Measurements from ENCODE around the gene SHMT2. TPM values are rescaled to one million over a fixed set of nuclear protein-coding genes. Genes with fewer than 3 reads are reported as not detected.

Gene SHMT2
- total and polyA plus RNA-seq, 2 of the 13 experiments (the other 11 are each of a cell fraction or from before 2014, with no cell fraction given): 181 to 393 TPM

DNA sequence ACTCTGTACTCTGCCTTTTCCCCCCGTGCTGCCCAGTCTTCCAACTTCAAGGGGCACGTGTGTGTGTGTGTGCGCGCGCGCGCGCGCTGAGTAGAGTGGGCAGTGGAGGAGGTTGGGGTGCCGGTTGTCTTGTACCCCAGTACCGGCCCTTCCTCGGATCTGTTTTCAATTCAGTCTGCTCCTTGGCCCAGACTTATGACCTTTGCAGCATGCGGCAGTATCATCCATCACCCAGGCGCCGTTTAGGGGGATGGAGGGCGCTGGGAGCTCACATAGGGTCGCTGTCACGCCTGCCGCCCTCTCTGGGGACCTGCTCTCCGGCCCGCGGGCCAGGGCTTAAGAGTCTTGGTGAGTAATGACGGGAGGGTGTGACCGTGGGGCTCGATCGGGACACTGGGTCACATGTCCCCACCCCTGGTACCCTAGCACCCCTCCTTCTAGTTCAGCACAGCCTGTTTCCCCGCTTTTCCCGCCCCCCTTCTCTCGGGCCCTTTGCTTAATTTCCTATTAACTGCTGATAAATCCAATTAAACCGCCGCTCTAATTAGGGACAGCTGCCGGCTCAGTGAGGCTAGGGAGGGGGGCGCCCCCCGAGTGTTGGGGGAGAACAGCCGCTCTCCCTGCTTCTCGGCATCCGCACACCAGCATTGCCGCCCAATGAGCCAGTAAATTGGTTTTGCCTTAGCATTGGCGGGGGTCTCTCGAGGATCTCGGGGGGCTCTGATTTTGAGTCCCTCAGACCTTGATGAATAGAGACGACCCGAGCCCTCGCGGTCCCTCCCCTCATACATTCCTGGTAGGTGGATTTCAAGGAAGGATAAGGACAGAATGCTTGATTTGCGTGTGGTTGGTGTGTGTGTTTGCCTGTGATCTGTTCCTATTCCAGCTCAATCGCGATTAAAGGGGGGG lies 12.1 kb downstream of the SHMT2 start (continued):
- TF ChIP-seq ATRX (CRISPR knock-in tag; IDR thresholded peaks at IDR 0.05; ENCODE audit: borderline replicate concordance): no peak

DNA sequence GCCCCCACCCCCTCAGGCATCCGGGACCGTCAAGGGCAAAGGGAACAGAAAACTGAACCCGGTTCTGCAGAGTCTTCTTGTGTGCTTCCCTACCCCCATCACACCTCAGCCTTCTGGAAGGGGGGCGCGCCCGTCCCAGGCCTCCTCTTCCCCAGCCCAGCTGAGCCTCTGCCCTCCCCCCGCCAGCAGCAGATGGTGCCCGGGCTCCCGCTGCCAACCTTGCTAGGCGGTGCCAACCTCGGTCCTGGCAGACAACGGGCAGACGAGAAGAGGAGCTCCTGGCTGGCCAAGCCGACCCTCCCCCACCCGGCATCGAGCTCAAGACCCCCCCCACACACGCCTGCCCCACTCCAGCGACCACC lies 12.8 kb downstream of the SHMT2 start:
- POLR2A ChIA-PET: interaction anchor here (0.9 to 8.9 kb wide), 7 partner anchors 12 to 213 kb away, joined by 3 to 116 read pairs (median 3); partner anchors contain the start of genes INHBE and SHMT2
- intact Hi-C loops (cut with micrococcal nuclease; ENCODE audit: unreplicated experiment): no loop called here
- Histone ChIP-seq H3K36me3 (replicated peaks in 1 of 2; ENCODE audit: control insufficient read depth in 1 of 2, insufficient read depth in 2 of 2, low read length in 2 of 2) (no peaks in the 10 kb centered on the region), H3K79me2 (ENCODE audit: insufficient read depth, low read length) (no peaks in the 10 kb centered on the region), H3K4me1 (ENCODE audit: insufficient read depth, low read length) (peaks cover 67% of the 10 kb centered on the region), H3K27ac (ENCODE audit: extremely low read length, insufficient read depth, low read length) (no peak overlapping the region), H3K27me3 (ENCODE audit: control insufficient read depth in 1 of 2, insufficient read depth in 2 of 2, low read length in 2 of 2) (peaks cover 19 to 55% of the 10 kb centered on the region in 2 experiments), H4K20me1 (ENCODE audit: insufficient read depth, low read length) (no peaks in the 10 kb centered on the region; the same call in 1 of the 2 replicates), H2AFZ (ENCODE audit: low read length) (no peak overlapping the region), H3K4me3 (replicated peaks in 1 of 3; ENCODE audit: insufficient read depth in 1 of 3, low read depth in 2 of 3, low read length in 3 of 3) (peak overlapping the region in 1 of 3 experiments; percentile 72; a peak in 1 of 6 replicates), H3K9me3 (ENCODE audit: low read length) (no peaks in the 10 kb centered on the region), H3K4me2 (ENCODE audit: low read depth, low read length) (no peak overlapping the region), H3K9ac (ENCODE audit: insufficient read depth, low read depth, low read length) (no peak overlapping the region)
- FAIRE-seq (no peak), DNase-seq (ENCODE audit: low spot score) (no peak), ATAC-seq (no peak)
- 42% methylated on average over 8 of the region's 18 CpGs for WGBS (ENCODE audit: low lambda C conversion rate)
- in situ Hi-C loops (cut with HindIII; ENCODE audit: extremely low pct_ligation_motif_present, low pct_unique_long_range_greater_than_20kb): no loop called here
- CTCF ChIA-PET (ENCODE audit: low intra/inter-chr PET ratio, low total read pairs): interaction anchor here (1.5 to 11.7 kb wide), 2 partner anchors 29 to 60 kb away, joined by 3 to 308 read pairs; partner anchors contain the start of gene NXPH4
- no TSS peak for BruUV-seq (replicated peaks)
- TF ChIP-seq TEAD2 (CRISPR knock-in tag; IDR thresholded peaks at IDR 0.05): no peak
- no peak for TF ChIP-seq HOXA7 (CRISPR knock-in tag; IDR thresholded peaks at IDR 0.05)
- no peak for TF ChIP-seq MED8 (CRISPR knock-in tag; IDR thresholded peaks at IDR 0.05; ENCODE audit: insufficient replicate concordance)
- TF ChIP-seq, protein P1, sequence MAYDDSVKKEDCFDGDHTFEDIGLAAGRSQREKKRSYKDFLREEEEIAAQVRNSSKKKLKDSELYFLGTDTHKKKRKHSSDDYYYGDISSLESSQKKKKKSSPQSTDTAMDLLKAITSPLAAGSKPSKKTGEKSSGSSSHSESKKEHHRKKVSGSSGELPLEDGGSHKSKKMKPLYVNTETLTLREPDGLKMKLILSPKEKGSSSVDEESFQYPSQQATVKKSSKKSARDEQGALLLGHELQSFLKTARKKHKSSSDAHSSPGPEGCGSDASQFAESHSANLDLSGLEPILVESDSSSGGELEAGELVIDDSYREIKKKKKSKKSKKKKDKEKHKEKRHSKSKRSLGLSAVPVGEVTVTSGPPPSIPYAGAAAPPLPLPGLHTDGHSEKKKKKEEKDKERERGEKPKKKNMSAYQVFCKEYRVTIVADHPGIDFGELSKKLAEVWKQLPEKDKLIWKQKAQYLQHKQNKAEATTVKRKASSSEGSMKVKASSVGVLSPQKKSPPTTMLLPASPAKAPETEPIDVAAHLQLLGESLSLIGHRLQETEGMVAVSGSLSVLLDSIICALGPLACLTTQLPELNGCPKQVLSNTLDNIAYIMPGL (CRISPR knock-in tag; IDR thresholded peaks at IDR 0.05; ENCODE audit: borderline replicate concordance in 1 of 2, low read depth in 1 of 2): no peak
- TF ChIP-seq, protein P2, sequence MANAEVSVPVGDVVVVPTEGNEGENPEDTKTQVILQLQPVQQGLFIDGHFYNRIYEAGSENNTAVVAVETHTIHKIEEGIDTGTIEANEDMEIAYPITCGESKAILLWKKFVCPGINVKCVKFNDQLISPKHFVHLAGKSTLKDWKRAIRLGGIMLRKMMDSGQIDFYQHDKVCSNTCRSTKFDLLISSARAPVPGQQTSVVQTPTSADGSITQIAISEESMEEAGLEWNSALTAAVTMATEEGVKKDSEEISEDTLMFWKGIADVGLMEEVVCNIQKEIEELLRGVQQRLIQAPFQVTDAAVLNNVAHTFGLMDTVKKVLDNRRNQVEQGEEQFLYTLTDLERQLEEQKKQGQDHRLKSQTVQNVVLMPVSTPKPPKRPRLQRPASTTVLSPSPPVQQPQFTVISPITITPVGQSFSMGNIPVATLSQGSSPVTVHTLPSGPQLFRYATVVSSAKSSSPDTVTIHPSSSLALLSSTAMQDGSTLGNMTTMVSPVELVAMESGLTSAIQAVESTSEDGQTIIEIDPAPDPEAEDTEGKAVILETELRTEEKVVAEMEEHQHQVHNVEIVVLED (CRISPR knock-in tag; IDR thresholded peaks at IDR 0.05; ENCODE audit: borderline replicate concordance): no peak
- TF ChIP-seq CREM (IDR thresholded peaks at IDR 0.05): no peak
- TF ChIP-seq CREM (CRISPR knock-in tag; IDR thresholded peaks at IDR 0.05): no peak
- TF ChIP-seq, protein P3, sequence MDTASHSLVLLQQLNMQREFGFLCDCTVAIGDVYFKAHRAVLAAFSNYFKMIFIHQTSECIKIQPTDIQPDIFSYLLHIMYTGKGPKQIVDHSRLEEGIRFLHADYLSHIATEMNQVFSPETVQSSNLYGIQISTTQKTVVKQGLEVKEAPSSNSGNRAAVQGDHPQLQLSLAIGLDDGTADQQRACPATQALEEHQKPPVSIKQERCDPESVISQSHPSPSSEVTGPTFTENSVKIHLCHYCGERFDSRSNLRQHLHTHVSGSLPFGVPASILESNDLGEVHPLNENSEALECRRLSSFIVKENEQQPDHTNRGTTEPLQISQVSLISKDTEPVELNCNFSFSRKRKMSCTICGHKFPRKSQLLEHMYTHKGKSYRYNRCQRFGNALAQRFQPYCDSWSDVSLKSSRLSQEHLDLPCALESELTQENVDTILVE (CRISPR knock-in tag; IDR thresholded peaks at IDR 0.05): no peak
- TF ChIP-seq, protein P4, sequence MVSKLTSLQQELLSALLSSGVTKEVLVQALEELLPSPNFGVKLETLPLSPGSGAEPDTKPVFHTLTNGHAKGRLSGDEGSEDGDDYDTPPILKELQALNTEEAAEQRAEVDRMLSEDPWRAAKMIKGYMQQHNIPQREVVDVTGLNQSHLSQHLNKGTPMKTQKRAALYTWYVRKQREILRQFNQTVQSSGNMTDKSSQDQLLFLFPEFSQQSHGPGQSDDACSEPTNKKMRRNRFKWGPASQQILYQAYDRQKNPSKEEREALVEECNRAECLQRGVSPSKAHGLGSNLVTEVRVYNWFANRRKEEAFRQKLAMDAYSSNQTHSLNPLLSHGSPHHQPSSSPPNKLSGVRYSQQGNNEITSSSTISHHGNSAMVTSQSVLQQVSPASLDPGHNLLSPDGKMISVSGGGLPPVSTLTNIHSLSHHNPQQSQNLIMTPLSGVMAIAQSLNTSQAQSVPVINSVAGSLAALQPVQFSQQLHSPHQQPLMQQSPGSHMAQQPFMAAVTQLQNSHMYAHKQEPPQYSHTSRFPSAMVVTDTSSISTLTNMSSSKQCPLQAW (CRISPR knock-in tag; IDR thresholded peaks at IDR 0.05): no peak
- TF ChIP-seq, protein P5, sequence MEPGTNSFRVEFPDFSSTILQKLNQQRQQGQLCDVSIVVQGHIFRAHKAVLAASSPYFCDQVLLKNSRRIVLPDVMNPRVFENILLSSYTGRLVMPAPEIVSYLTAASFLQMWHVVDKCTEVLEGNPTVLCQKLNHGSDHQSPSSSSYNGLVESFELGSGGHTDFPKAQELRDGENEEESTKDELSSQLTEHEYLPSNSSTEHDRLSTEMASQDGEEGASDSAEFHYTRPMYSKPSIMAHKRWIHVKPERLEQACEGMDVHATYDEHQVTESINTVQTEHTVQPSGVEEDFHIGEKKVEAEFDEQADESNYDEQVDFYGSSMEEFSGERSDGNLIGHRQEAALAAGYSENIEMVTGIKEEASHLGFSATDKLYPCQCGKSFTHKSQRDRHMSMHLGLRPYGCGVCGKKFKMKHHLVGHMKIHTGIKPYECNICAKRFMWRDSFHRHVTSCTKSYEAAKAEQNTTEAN (CRISPR knock-in tag; conservative IDR thresholded peaks at IDR 0.05): no peak

Data from HepG2 (cell line).